Ovary (tissue), 9 donors: ENCODE measurements around the gene TRPM3. TPM values are rescaled to one million over a fixed set of nuclear protein-coding genes. Genes with fewer than 3 reads are reported as not detected.

Experiments used
- DNase-seq, 5 donors: peaks; one replicate each; pipeline ENCODE4 v3.0.0-alpha.2; 2019 to 2020
- H3K27ac ChIP-seq, 2 donors: fragments of 200-600 bp; one replicate each; pipeline versions ENCODE4 v1.5.1 to v1.8.0; 2019 to 2022
- H3K27me3 ChIP-seq: fragments of 200-600 bp; one replicate; pipeline ENCODE4 v1.8.0; 2022
- H3K36me3 ChIP-seq: fragments of 200-600 bp; sonication (generic); one replicate; pipeline ENCODE4 v1.5.1; 2019
- H3K4me1 ChIP-seq: one replicate; pipeline ENCODE4 v1.8.1; 2013; ENCODE audit warnings: mild to moderate bottlenecking, moderate library complexity; ENCODE audit not compliant: insufficient read depth
- H3K4me3 ChIP-seq: fragments of 200-600 bp; sonication (generic); one replicate; pipeline ENCODE4 v1.5.1; 2017
- H3K9me3 ChIP-seq, 2 donors: fragments of 200-600 bp in 1 of 2; sonication (generic) in 1 of 2; one replicate each; pipeline versions ENCODE4 v1.5.1 to v1.8.1; 2013 to 2019; ENCODE audit warnings: mild to moderate bottlenecking in 1 of 2, moderate library complexity in 1 of 2
- EP300 ChIP-seq: sonication (generic); formaldehyde crosslinking; IDR thresholded peaks from one replicate; pipeline ENCODE4 v1.6.1; 2017; ENCODE audit warnings: antibody characterized with exemption
- POLR2A ChIP-seq: fragments of 450-650 bp; IDR thresholded peaks from one replicate; pipeline ENCODE4 v1.6.1; 2017; ENCODE audit warnings: antibody characterized with exemption, mild to moderate bottlenecking, moderate library complexity
- WGBS, 3 donors: extraction: QIAGEN DNeasy Blood & Tissue Kit in 1 of 3; methylation state at CpG; one replicate each; pipeline versions ENCODE4 v1.1.5 to v1.1.7; 2013 to 2017; 5-methylcytosine and 5-hydroxymethylcytosine counted together
- intact Hi-C, 4 donors: fragments of 100-400 bp; cut with DNase I; formaldehyde crosslinking; loops; one replicate each; pipeline versions ENCODE4 v1.11.0 to v1.15.1; 2022 to 2023
- polyA plus RNA-seq, 2 donors: library from polyadenylated mRNA; stranded (reverse); fragments of 200-250 nt in 1 of 2; fragments of 350-450 nt in 1 of 2; fragmentation: Illumina TruSeq in 1 of 2; extraction: RNeasy Lipid Tissue Mini Kit (QIAGEN cat#74804) in 1 of 2; gene quantifications; one replicate each; pipeline ENCODE4 v1.2.3, GENCODE V29; 2013 to 2014
- total RNA-seq, 7 donors: library from RNA; depleted of rRNA in 2 of 7; stranded (reverse); fragments of >200 nt in 2 of 7; fragmentation: NEBNext Ultra II Directional in 3 of 7; extraction: Animal tissue kit (Norgen Biotek cat#: 25700) in 3 of 7; gene quantifications; one replicate each; pipeline versions ENCODE4 v1.1.0 to v1.2.4, GENCODE V29; 2016 to 2023
- TF ChIP-seq, protein P1 (sequence below), 3 donors: fragments of 450-650 bp in 2 of 3; fragments of 200-600 bp in 1 of 3; IDR thresholded peaks; one replicate each; pipeline versions ENCODE4 v1.5.1 to v1.8.0; 2016 to 2022; ENCODE audit warnings: antibody characterized with exemption in 3 of 3, mild to moderate bottlenecking in 1 of 3
- donor health status: DM: no; HTN: no; CAD: no; lungs with moderate emphysema.
- donor health status: DM: no; HTN: no; CAD: no.
- donor health status: Bipolar disorder and iron deficiency.
- donor health status: DM: yes; HTN: yes; CAD: no.
- donor health status: DM: no; HTN: no; CAD: no.
- donor health status: DM: yes; HTN: yes; CAD: no.

Gene TRPM3
- total and polyA plus RNA-seq, 9 donors: 0.80 to 18.5 (median 4.6) TPM

DNA sequence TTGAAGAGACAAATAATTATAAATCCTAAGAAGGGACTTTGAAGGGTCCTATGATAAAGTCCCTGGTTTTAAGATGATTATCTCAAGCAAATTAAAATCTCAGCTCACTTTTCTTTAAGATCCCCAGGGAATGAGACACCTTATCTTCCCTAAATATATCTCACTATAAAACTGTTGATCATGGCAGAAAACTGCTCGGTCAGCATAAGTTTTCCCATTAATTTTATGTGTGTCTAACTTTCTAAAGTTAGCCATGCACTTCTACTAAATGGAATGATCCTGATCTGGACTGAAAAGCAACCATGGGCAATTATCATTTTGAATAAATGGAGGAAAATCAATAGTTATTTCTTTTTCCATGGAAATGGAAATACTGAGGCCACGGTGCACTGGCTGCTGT, 314.5 kb downstream of the TRPM3 start:
- H3K4me3 ChIP-seq: no peak overlapping the region
- peaks cover 2% of the 10 kb centered on the region for H3K4me1 ChIP-seq
- no peak overlapping the region for H3K27ac ChIP-seq
- no peaks in the 10 kb centered on the region for H3K9me3 ChIP-seq
- H3K36me3 ChIP-seq: no peaks in the 10 kb centered on the region
- DNase-seq: no peak
- intact Hi-C loops: no loop called here
- TF ChIP-seq, protein P1, sequence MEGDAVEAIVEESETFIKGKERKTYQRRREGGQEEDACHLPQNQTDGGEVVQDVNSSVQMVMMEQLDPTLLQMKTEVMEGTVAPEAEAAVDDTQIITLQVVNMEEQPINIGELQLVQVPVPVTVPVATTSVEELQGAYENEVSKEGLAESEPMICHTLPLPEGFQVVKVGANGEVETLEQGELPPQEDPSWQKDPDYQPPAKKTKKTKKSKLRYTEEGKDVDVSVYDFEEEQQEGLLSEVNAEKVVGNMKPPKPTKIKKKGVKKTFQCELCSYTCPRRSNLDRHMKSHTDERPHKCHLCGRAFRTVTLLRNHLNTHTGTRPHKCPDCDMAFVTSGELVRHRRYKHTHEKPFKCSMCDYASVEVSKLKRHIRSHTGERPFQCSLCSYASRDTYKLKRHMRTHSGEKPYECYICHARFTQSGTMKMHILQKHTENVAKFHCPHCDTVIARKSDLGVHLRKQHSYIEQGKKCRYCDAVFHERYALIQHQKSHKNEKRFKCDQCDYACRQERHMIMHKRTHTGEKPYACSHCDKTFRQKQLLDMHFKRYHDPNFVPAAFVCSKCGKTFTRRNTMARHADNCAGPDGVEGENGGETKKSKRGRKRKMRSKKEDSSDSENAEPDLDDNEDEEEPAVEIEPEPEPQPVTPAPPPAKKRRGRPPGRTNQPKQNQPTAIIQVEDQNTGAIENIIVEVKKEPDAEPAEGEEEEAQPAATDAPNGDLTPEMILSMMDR (IDR thresholded peaks at IDR 0.05): no peak
- H3K27me3 ChIP-seq: no peaks in the 10 kb centered on the region
- WGBS, 3 donors: 73 to 83% (median 78%) methylated on average over 2 of the region's 2 CpGs

DNA sequence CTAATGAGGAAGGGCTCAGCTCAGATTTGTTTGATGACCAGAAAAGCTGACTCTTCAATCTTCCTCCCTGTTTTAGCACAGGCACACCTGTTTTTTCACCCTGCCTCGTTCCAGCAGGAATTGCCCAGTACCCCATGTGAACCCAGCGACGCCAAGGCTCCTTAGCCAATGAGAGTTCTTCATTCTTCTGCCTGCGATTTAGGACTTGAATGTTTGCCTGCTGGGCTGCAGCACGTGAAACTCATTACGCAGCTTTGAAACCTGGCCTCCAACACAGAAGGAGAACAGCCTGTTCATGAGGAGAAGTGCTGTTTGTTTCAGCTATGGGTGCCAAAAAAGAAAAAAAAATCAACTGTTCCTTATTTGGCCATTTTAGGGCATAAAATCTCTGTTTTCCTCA, 315.5 kb downstream of the TRPM3 start:
- no peaks in the 10 kb centered on the region for H3K9me3 ChIP-seq
- TF ChIP-seq EP300 (no peak), POLR2A (no peak)
- TF ChIP-seq, protein P1 (IDR thresholded peaks at IDR 0.05): no peak
- no peak overlapping the region for H3K27ac ChIP-seq
- H3K27me3 ChIP-seq: no peaks in the 10 kb centered on the region
- peaks cover 2% of the 10 kb centered on the region for H3K4me1 ChIP-seq
- no peaks in the 10 kb centered on the region for H3K36me3 ChIP-seq
- peak; percentile 26 to 79 (median 55) for DNase-seq
- no peak overlapping the region for H3K4me3 ChIP-seq
- 18 to 21% (median 20%) methylated on average over 6 of the region's 6 CpGs for WGBS, 3 donors
- intact Hi-C loops: no loop called here

DNA sequence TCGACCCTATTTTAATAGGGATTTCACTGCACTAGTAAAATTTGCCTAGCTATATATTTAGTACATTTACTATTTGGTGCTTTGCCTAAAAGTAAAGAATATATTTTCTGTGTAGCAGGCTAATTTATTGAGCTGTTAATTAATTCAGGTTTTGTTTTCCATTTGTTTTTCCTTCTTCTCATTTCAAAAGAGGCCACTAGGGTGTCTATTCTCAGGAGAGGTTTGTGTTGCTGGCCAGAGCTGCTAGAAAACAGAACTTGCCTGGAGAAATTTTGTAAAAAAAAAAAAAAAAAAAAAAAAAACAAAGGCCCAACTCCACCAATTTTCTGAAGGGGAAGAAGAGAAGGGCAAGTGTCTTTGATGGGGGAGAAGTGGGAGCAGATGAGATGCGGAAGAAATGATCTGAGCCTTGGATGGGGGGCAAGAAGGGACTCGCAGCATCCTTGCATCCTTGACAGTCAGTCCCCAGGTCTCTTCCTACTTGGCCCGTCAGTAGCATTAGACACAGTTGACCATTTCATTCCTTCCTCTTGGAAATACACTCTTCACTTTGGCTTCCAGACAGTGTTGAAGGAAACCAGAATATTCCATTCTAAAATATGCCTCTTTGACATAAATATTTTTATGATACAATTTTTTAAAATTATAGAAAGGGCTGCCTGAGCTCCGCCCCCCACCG, 318.5 kb downstream of the TRPM3 start:
- intact Hi-C loops: no loop called here
- TF ChIP-seq, protein P1 (IDR thresholded peaks at IDR 0.05): no peak
- TF ChIP-seq EP300 (no peak), POLR2A (no peak)
- WGBS, 3 donors: 87 to 89% (median 89%) methylated on average over 6 of the region's 6 CpGs

DNA sequence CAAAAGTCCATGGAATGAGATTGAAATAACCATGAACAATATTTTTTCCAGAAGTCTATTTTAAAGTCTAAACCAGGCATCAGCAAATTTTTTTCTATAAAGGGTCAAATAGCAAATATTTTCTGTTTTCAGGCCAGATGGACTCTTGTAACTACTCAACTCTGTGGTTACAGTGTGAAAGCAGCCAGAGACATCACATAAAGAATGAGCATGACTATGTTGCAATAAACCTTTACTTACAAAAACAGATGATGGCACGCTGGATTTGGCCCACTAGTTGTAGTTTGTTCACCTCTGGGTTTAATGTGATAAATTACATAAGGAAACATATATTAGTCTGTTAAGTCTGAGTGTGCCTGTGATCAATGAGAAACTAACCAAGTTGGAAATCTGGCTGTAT, 319.2 kb downstream of the TRPM3 start:
- Histone ChIP-seq H3K4me1 (peaks cover 2% of the 10 kb centered on the region), H3K36me3 (no peaks in the 10 kb centered on the region), H3K4me3 (no peak overlapping the region), H3K27ac (no peak overlapping the region), H3K27me3 (no peaks in the 10 kb centered on the region), H3K9me3 (no peaks in the 10 kb centered on the region)
- TF ChIP-seq, protein P1 (IDR thresholded peaks at IDR 0.05): no peak
- DNase-seq: no peak
- intact Hi-C loops: no loop called here
- WGBS, 3 donors: 0% methylated on average over 1 of the region's 1 CpG

More for the DNA sequence above, 318.5 kb downstream of the TRPM3 start:
- no peak for DNase-seq
- Histone ChIP-seq H3K36me3 (no peaks in the 10 kb centered on the region), H3K4me1 (peaks cover 2% of the 10 kb centered on the region), H3K9me3 (no peaks in the 10 kb centered on the region), H3K4me3 (no peak overlapping the region), H3K27ac (no peak overlapping the region), H3K27me3 (no peaks in the 10 kb centered on the region)
